Retinal pigment epithelial cell (primary cell): ENCODE data around the gene RSBN1L.

Experiments
- DNase-seq: peaks from one replicate; pipeline ENCODE4 v3.0.0-alpha.2; 2010; ENCODE audit warnings: low read depth
- H3K4me3 ChIP-seq: 2 replicates; pipeline ENCODE4 v1.5.1; 2011; ENCODE audit warnings: mild to moderate bottlenecking, low read length, control low read depth, moderate library complexity
- TF ChIP-seq, protein P1 (sequence below): conservative IDR thresholded peaks from 2 replicates; pipeline ENCODE4 v1.5.1; 2011; ENCODE audit warnings: low read depth, low read length, control low read depth, inconsistent platforms

The RSBN1L gene

DNA sequence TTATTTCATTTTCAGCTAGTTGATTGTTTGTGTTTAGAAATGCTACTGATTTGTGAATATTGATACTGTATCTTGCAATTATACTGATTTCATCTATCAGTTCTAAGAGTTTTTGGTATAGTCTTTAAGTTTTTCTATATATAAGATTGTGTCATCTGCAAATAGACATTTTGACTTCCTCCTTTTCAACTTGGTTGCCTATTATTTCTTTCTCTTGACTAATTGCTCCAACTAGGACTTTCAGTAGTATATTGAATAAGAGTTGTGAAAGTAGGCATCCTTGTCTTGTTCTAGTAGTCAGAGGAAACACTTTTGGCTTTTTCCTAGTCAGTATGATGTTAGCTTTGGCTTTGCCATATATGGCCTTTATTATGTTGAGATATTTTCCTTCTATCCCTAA is 122.8 kb downstream of the RSBN1L start:
- H3K4me3 ChIP-seq, result no peak overlapping the region
- DNase-seq, result no peak
- TF ChIP-seq, protein P1, sequence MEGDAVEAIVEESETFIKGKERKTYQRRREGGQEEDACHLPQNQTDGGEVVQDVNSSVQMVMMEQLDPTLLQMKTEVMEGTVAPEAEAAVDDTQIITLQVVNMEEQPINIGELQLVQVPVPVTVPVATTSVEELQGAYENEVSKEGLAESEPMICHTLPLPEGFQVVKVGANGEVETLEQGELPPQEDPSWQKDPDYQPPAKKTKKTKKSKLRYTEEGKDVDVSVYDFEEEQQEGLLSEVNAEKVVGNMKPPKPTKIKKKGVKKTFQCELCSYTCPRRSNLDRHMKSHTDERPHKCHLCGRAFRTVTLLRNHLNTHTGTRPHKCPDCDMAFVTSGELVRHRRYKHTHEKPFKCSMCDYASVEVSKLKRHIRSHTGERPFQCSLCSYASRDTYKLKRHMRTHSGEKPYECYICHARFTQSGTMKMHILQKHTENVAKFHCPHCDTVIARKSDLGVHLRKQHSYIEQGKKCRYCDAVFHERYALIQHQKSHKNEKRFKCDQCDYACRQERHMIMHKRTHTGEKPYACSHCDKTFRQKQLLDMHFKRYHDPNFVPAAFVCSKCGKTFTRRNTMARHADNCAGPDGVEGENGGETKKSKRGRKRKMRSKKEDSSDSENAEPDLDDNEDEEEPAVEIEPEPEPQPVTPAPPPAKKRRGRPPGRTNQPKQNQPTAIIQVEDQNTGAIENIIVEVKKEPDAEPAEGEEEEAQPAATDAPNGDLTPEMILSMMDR, result no peak

DNA sequence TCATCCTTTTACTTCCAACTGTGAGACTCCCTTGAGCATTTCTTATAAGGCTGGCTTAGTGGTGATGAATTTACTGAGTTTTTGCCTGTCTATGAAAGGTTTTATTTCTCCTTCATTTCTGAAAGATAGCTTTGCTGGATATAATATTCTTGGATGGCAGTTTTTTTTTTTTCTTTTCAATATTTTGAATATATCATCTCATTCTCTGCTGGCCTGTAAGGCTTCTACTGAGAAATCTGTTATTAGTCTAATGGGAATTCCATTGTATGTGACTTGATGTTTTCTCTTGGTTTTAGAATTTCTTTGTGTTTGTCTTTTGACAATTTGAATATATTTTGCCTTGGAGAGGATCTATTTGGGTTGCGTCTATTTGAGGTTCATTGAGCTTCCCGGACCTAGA is 124.7 kb downstream of the RSBN1L start:
- TF ChIP-seq, protein P1, result no peak
- no peak overlapping the region for H3K4me3 ChIP-seq
- DNase-seq, result no peak

DNA sequence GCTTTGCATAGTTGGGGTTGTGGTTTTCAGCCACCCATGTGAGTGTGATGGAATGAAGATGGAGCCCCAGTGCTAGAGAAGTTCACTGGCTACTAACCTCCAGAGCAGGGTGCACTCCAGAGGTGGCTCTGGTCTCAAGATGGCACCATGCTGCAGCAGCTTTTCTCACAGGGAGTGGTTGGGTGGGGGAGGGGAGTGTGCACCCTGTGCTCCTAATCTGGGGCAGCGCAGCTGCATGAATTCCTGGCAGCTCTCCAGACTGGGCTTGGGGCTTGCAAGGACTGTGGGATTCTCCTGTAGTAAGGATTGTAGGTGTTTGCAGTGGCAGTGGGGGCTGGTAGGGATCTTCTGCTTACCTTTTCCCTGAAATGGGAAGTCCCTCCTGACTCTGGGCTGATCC is 126.0 kb downstream of the RSBN1L start:
- H3K4me3 ChIP-seq, result no peak overlapping the region
- DNase-seq, result no peak
- TF ChIP-seq, protein P1, result no peak

DNA sequence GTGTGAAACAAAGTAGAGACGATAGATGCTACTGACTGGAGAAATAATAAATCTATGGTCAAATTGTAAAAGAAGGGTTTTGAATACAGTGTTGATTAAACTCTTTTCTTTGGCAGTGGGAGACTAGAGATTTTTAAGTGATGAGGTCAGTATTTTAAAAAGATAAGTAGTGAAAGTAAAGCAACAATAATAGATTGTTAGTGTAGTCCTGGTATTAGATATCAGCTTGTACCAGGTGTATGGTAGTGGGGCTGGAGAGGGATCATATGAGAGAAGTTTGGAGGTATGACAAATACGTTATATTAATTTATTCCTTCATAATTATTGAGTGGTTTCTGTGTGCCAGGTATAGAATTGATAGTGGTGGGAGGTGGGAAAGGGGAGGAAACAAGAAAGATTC is 127.5 kb downstream of the RSBN1L start:
- TF ChIP-seq, protein P1, result no peak
- no peak overlapping the region for H3K4me3 ChIP-seq
- DNase-seq, result no peak

DNA sequence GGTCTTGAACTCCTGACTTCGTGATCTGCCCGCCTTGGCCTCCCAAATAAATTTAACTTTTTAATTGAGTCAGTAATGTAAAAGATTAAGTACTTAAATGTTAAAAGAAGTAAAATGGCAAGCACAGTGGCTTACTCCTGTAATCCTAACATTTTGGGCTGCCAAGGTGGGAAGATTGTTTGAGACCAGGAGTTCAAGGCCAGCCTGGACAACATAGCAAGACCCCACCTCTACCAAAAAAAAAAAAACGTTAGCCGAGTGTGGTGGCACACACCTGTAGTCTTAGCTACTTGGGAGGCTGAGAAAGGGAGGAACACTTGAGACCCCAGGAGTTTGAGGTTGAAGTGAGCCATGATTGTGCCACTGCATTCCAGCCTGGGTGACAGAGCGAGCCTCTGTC is 128.4 kb downstream of the RSBN1L start:
- DNase-seq, result no peak
- TF ChIP-seq, protein P1, result no peak
- H3K4me3 ChIP-seq, result no peak overlapping the region

DNA sequence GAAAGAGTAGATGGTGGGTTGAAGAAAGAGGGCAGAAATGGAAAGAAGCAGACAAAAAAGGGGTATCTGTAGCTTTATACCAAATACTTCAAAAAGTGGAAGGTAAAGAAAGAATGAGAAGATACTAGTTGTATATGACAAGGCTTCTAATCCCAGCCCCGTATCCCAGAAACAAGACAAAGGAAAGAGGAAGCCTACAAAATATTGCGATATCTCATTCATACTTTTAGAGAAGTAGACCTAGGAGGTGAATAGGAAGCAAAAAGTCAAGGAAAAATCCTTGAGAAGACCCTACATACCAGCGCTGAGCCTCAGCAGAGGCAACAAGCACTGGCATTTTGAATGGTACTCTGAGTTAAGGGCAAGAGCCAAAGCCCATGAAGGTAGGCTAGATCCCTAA is 128.9 kb downstream of the RSBN1L start:
- no peak for DNase-seq
- no peak overlapping the region for H3K4me3 ChIP-seq

DNA sequence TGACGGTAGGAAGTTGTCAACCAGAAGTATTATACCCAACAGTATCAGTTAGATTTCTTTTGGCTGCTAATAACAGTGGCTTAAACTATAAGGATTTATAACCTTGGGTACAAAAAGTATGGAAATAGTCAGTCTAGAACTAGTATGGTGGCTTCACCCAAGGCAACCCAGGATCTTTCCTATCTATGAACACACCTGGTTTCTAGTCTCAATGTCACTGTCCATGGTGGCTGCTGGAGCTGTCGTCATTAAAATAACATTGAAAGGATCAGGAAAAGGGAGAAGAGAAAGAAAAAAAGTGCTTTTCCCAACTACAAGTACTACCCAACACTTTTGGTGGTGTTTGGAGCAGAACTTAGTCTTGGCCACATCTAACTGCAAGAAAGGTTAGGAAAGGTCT is 130.0 kb downstream of the RSBN1L start:
- DNase-seq, result no peak

More for the DNA sequence above, 128.9 kb downstream of the RSBN1L start:
- TF ChIP-seq, protein P1, result no peak

More for the DNA sequence above, 130.0 kb downstream of the RSBN1L start:
- no peak overlapping the region for H3K4me3 ChIP-seq
- TF ChIP-seq, protein P1, result no peak
